GM12875 (cell line): Measurements from ENCODE around the gene SNED1.

Source experiments
- H3K4me3 ChIP-seq: one replicate; pipeline ENCODE4 v1.5.1; 2011; ENCODE audit warnings: low read depth, low read length, control low read depth
- TF ChIP-seq, protein P1 (sequence below): IDR thresholded peaks from 2 replicates; pipeline ENCODE4 v1.5.1; 2011; ENCODE audit warnings: low read depth, mild to moderate bottlenecking, control low read depth, inconsistent platforms, low read length, moderate library complexity, borderline replicate concordance; ENCODE audit not compliant: insufficient read depth

SNED1 gene

DNA sequence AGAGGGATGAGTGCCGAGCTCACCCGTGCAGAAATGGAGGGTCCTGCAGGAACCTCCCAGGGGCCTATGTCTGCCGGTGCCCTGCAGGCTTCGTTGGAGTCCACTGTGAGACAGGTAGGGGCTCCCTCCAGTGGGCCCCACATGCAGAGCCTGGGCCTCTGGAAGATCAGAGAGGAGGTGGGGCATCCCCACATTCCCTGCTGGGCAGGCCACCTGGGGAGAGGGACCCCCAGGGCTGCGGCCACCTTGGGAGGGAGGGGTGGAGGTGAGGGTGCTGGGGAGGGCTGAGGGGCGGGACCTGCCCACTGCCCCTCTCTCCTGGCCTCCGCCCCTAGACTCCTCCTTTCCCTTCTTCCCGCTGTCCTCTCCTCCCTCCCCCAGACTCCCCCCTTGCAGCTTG, 65.2 kb downstream of the SNED1 start:
- TF ChIP-seq, protein P1, sequence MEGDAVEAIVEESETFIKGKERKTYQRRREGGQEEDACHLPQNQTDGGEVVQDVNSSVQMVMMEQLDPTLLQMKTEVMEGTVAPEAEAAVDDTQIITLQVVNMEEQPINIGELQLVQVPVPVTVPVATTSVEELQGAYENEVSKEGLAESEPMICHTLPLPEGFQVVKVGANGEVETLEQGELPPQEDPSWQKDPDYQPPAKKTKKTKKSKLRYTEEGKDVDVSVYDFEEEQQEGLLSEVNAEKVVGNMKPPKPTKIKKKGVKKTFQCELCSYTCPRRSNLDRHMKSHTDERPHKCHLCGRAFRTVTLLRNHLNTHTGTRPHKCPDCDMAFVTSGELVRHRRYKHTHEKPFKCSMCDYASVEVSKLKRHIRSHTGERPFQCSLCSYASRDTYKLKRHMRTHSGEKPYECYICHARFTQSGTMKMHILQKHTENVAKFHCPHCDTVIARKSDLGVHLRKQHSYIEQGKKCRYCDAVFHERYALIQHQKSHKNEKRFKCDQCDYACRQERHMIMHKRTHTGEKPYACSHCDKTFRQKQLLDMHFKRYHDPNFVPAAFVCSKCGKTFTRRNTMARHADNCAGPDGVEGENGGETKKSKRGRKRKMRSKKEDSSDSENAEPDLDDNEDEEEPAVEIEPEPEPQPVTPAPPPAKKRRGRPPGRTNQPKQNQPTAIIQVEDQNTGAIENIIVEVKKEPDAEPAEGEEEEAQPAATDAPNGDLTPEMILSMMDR: 0 out of 2 replicates have a peak, but pooled peaks have one; percentile 23
- no peak overlapping the region for H3K4me3 ChIP-seq

DNA sequence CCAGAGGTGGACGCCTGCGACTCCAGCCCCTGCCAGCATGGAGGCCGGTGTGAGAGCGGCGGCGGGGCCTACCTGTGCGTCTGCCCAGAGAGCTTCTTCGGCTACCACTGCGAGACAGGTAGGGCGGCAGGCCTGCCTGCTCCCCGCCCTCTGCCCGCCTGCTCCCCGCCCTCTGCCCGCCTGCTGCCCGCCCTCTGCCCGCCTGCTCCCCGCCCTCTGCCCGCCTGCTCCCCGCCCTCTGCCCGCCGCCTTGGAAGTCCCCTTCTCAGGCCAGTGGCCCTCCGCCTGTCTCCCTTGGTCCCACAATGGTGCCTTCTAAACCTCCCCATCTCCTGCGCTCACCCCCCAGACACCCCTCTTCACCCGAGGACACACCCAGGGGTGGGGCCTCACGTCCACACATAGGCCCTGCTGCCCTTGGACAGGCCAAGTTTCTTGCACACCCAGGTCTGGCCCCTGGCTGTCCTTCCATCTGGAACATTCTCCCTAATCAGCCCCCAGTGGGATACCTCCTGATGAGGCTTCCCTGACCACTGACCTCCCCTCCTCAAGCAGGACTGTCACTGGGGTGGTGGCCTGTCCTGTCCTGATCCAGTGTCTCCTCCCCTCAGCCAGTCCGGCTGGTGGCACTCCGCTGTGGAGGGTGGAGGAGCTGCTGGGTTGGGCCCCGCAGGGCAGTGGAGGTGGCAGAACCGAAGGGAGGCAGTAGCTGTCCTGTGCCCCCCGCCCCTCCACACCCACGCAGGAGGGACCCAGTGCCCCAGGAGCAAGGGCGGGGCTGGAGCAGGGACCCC, 65.8 kb downstream of the SNED1 start:
- no peak overlapping the region for H3K4me3 ChIP-seq

DNA sequence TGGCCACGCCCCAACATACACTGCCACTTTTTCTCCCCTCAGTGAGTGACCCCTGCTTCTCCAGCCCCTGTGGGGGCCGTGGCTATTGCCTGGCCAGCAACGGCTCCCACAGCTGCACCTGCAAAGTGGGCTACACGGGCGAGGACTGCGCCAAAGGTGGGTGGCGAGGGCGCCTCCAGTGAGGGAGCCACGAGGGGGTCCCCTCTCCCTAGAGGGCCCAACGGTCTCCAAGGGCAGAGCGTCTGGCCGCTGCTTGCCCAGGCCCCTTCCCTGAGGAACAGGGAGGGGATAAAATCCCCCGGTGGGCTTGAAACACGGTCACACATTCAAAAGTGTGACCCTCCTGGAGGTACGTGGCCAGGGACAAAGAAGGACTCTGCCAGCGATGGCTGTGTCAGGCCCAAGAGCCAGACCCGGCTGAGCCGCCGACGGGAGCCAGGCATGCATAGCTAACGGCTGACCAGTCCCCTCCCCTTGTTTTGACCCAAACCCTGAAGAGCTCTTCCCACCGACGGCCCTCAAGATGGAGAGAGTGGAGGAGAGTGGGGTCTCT, 66.5 kb downstream of the SNED1 start:
- TF ChIP-seq, protein P1: no peak
- no peak overlapping the region for H3K4me3 ChIP-seq

More for the DNA sequence above, 65.8 kb downstream of the SNED1 start:
- TF ChIP-seq, protein P1: no peak

DNA sequence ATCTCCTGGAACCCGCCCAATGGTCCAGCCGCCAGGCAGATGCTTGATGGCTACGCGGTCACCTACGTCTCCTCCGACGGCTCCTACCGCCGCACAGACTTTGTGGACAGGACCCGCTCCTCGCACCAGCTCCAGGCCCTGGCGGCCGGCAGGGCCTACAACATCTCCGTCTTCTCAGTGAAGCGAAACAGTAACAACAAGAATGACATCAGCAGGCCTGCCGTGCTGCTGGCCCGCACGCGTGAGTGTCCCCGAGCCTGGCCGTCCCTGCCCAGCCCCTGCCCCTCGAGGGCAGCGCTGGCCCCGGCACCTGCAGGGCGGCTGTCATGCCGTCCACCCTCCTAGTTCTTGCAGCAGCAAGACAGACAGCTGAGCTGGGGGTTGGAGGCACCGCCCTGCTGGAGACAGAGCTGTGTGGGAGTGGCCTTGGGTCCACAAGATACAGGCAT, 67.0 kb downstream of the SNED1 start:
- TF ChIP-seq, protein P1: no peak
- no peak overlapping the region for H3K4me3 ChIP-seq

DNA sequence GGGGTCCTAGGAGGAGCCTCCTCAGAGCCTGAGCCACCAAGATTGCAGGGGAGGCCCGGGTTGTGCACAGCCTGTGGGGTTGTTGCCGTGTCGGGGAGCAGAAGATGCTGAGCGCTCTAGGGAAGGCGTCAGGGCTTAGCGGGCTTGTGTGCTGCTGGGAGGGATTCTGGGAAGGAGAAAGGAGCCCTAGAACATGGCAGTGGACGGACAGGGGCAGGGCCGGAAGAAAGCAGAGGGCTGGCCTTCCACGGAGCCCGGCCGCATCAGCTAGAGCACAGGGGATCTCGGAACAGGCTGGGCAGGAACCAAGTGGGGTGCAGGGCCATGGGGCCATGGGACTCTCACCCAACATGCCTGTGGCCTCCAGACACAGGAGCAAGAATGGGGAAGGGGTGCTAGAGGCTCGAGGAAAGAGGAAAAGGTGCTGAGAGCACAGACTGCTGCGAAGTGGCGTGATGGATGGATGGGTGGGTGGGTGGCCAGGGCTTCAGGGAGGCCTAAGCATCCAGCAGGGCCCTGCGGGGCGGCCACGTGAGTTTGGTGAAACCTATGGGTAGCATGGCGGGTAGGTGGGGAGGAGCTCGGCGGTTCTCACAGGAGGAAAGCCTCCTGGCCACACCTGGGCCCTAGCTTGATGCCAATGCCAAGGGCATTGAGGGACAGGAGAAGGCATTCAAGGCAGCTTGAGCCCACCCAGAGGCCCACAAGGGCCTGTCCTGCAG, 67.9 kb downstream of the SNED1 start:
- H3K4me3 ChIP-seq: no peak overlapping the region
- TF ChIP-seq, protein P1: no peak

DNA sequence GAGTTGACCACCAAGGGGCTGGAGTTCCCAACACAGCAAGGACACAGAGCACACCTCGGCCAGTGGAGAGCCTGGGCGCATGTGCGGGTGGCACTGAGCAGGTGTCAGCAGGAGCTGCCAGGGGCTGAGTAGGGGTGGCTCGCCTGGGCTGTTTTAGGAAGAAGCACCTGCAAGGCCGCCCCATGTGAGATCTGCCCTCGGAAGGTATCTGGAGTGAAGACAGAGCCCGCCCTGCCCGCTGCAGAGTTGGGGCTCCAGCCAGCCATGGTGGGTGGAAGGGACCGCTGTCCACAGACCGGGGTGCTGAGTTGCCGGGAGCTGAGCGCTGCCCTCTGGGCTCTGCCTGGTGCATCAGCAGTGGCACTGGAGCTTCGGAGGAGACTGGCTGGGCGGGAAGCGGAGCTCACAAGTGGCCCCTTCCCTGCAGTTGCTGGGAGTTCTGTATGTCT, 68.5 kb downstream of the SNED1 start:
- TF ChIP-seq, protein P1: no peak
- H3K4me3 ChIP-seq: no peak overlapping the region
